ENCODE measurements around the gene JUP.

JUP gene

DNA sequence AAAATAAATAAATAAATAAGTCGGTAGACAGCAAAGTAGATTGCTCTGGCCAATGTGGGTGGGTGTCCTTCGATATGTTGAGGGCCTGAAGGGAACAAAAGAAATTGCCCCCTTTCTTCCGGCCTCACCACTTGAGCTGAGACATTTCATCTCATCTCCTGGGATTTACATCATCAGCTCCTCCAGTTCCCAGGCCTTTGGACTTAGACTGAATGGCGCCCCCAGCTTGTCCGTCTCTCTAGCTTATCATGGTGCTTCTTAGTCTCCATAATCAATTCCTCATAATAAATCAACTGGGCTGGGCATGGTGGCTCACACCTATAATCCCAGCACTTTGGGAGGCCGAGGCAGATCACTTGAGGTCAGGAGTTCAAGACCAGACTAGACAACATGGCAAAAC, 38.2 kb downstream of the JUP start:
- DNase-seq = no peak

DNA sequence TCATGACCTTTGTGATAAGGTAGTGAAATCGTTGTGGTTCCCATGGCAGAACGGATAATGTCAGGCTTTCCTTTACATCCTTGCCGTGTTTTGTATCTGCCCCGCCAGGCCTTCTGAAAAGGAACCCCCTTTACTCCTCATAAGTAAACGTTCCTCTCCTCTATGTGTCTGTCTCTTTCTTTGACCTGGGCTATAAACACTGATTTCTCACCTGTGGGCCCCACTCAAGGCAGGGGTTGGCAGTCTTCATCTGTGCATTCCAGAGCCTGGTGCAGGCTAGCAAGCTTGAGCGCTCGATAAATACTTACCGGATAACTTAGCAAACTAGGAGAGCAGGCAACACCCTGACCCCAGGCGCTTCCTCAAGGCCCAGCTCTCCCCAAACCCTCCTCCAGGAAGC, 44.8 kb downstream of the JUP start:
- DNase-seq = no peak

GRCh38 chr17:41740506-41740905, 46.0 kb downstream of the JUP start:
- no peak for DNase-seq

GRCh38 chr17:41739661-41740352, 46.7 kb downstream of the JUP start:
- DNase-seq = no peak

- no peak for DNase-seq
Measured at GRCh38 chr17:41738801-41739112, 47.8 kb downstream of the JUP start.

DNA sequence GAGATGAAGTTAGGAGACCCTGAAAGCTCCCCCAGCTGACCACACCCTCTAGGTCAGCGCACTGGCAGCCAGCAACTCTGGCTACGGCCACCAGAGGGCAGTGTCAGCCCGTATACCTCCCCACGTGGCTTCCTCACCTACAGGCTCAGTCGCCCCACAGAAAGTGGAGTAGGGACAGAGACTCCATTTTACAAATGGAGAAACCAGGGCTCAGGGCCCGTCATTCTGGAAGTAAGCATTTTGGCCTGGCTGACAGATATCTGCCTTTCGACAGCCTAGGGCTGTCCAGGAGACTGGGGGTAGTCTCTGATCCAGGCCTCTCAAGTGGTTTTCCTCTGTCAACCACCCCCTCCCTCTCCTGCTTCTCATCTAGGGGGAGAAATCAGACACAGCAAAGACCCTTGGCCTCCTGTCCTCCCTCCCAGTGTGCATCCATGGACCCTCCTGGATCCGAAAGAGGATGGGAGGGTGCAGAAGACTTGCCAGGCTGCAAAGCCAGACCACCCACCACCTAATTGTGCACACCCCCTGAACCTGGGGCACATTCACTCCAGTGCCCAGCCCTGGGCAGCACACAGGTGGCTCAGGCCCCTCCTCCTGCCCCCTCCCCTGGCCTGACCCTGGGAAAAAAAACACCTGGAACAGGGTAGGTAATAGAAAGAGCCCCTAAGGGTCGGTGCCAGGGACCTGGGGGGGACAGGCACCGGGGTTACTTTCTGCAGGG, 48.3 kb downstream of the JUP start:
- DNase-seq = peak; percentile 79

- DNase-seq = no peak
Measured at GRCh38 chr17:41737680-41738023, 48.9 kb downstream of the JUP start.

DNA sequence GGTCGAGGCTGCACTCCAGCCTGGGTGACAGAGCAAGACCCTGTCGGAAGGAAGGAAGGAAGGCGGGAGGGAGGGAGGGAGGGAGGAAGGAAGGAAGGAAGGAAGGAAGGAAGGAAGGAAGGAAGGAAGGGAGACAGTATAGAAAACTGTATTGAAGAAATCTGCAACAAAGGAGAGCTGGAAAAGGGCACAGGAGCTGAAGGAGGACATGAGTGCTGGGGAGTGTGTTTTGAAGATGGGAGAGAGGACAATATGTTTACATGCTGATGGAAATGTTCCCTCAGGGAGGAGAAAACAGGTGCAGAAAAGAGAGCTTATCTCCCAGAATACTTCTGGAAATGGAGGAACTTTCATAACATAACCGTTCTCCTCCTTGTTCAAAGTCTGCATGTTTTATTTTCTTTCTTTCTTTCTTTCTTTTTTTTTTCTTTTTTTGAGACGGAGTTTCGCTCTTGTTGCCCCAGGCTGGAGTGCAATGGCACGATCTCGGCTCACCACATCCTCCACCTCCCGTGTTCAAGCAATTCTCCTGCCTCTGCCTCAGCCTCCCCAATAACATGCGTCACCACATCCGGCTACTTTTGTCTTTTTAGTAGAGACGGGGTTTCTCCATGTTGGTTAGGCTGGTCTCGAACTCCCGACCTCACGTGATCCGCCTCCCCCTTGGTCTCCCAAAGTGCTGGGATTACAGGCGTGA, 49.4 kb downstream of the JUP start:
- DNase-seq = no peak

GRCh38 chr17:41735744-41736143, 50.8 kb downstream of the JUP start:
- no peak for DNase-seq

- DNase-seq = no peak
Measured at GRCh38 chr17:41734949-41735313, 51.6 kb downstream of the JUP start.

- peak; percentile 26 for DNase-seq
Measured at GRCh38 chr17:41734139-41734948, 52.2 kb downstream of the JUP start, which contains the start of gene HAP1. TSS of gene HAP1 (minus strand) at chr17:41734643. CDS start at chr17:41734634, 9 bp downstream.

GRCh38 chr17:41733348-41734138, 53.0 kb downstream of the JUP start:
- no peak for DNase-seq

- no peak for DNase-seq
Measured at GRCh38 chr17:41731836-41732235, 54.7 kb downstream of the JUP start.

- DNase-seq = no peak
Measured at GRCh38 chr17:41730479-41730878, 56.0 kb downstream of the JUP start.

GRCh38 chr17:41728056-41728455, 58.5 kb downstream of the JUP start:
- DNase-seq = no peak

DNA sequence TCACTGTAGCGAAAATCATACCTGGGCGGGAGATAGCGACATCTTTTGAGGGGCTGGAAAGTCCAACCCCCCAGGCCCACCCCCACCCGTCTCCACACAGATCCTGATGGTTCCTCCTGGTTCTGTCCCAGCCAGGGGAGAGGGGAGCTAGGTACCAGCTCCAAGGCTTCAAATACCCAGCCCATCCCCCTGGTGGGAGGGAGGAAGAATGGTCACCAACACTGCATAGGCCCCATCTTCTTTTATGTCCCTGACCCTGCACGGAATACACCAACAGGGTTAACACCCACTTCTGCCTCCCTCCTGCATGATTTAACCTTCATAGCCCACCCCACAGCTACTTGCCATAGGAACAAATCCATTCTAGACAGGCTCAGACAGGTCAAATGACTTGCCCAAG, 61.4 kb downstream of the JUP start:
- no peak for DNase-seq

- no peak for DNase-seq
Measured at GRCh38 chr17:41724476-41725050, 61.9 kb downstream of the JUP start.

- DNase-seq = no peak
Measured at GRCh38 chr17:41723801-41724475, 62.6 kb downstream of the JUP start.

DNA sequence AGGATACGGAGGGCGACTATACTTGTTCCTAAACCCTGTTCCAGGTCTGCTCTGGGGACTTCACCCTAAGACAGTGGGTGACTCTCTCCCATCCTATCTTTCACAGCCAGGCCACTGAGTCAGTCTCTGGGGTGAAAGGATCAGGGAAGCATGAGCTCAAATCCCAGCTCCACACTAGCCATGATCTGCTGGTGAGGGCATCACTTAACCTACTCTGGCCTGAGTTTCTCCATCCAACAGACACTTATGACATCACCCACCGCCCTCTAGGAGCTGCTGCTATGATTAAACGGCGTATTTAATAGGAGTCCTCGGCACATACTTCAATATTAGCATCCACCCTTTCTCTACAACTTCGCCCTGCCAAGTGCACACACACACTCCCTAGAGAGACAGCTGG, 64.3 kb downstream of the JUP start:
- no peak for DNase-seq

GRCh38 chr17:41718287-41718645, 68.2 kb downstream of the JUP start:
- DNase-seq = no peak

DNA sequence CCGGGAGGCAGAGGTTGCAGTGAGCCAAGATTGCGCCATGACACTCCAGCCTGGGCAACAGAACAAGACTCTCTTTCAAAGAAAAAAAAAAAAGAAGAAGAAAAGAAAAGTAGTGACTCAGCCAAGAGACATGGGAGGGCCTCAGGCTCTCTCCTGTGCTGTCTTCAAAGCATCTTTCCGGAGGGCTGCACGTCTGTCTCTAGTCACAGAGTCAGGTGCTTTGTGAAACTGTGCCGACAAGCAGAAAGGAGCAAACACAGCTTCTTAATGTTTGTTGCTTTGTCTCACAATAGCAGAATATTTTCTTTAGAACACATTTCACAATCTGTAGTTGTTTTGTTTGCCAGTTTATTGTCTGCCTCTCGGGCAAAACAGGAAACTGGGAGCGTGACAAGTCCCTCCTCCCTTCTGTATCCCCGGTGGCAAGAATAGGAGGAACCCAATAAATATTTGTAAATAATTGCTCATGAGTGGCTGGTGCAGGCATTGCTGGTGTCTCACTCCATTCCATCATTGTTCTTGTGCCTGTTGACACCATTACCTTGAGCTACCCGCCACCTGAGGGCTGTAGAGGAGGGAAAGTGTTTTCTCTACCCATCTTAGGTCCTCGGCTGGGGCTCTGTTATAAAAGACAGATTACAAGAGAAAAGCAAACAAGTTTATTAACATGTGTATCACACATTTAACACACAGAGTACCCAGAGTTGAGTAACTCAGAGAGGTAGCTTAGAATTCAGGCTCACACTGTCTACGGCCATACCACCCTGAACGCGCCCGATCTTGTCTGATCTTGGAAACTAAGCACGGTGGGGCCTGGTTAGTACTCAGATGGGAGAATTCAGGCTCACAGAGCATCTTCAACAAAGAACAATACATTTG, 68.9 kb downstream of the JUP start:
- DNase-seq = no peak
